ENCODE results near the gene ZFAND4.

Gene ZFAND4

DNA sequence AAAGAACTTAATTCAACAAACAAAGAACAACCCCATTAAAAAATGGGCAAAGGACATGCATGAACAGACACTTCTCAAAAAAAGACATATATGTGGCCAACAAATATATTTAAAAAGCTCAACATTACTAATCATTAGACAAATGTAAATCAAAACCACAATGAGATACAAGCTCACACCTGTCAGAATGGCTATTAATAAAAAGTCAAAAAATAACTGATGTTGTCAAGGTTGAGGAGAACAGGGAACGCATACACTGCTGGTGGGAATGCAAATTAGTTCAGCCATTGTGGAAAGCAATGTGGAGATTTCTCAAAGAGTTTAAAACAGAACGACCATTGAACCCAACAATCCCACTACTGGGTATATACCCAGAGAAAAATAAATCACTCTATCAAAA is 19.1 kb downstream of the ZFAND4 start:
- Mint-ChIP-seq H3K27me3 (no peaks in the 10 kb centered on the region), H3K4me1 (peaks cover 35% of the 10 kb centered on the region), H3K27ac (peak overlapping the region; percentile 3), H3K36me3 (peaks cover 47% of the 10 kb centered on the region), H3K9me3 (no peaks in the 10 kb centered on the region), H3K4me3 (no peak overlapping the region)
- ATAC-seq: no peak

DNA sequence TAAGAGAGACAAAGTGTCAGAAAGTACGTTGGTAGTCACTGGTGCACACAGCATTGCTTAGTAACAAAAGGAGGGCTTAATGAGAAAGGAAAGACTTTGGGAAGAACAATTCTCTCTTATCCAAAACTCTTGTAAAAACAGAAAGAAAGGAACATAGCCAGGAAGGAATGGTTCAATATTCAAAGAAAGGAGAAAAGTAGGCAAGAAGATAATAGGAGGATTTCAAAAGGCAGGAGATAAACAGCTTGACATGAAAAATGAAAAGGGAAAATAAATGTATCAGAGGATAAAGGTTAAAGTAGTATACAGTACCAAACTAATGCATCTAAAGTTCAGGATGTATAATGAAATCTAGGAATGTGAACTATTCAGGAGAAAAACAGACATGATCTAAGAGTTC is 20.1 kb downstream of the ZFAND4 start:
- Mint-ChIP-seq H3K4me1 (peaks cover 35% of the 10 kb centered on the region), H3K27me3 (no peaks in the 10 kb centered on the region), H3K9me3 (no peaks in the 10 kb centered on the region), H3K27ac (no peak overlapping the region), H3K4me3 (no peak overlapping the region), H3K36me3 (peaks cover 42% of the 10 kb centered on the region)
- ATAC-seq: no peak

DNA sequence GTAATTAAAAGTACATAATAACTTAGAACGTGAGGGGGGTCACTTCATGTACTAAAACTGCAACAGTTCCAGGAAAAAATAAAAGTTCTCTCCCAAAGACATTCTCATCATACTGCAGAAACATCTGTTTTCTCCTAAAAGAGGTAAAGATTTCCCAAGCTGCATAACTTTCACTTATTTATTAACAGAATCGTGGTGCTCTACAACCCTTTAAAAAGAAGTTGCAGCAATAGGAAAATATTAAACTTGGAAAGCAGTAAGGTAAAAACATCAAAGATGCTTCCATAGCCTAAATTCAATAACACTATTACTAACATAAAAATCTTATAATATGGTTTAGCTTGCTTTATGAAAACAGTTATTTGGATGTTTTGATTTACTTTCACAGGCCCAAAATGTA is 23.3 kb downstream of the ZFAND4 start:
- Mint-ChIP-seq H3K36me3 (peaks cover 31% of the 10 kb centered on the region), H3K4me3 (no peak overlapping the region), H3K9me3 (no peaks in the 10 kb centered on the region), H3K27me3 (no peaks in the 10 kb centered on the region), H3K4me1 (peaks cover 22% of the 10 kb centered on the region), H3K27ac (no peak overlapping the region)
- ATAC-seq: no peak

DNA sequence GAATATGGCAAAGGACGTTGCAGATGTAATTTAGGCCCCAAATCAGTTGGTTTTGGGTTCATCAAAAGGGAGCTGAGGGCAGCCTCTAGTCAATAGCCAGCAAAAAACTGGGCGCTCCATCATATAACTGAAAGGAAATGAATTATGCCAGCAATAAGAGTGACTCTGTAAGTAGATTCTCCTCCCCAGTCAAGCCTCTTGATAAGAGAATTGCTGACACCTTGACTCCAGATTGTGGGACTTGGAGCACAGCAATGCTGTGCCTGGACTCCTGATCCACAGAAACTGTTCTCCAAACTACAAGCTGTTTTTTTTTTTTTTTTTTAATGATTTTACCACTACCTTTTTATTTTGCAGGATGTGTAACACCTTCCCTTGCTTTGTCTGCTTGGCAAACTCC is 25.5 kb downstream of the ZFAND4 start:
- H3K4me3 Mint-ChIP-seq: no peak overlapping the region
- ATAC-seq: no peak
- no peaks in the 10 kb centered on the region for H3K9me3 Mint-ChIP-seq
- H3K36me3 Mint-ChIP-seq: peaks cover 26% of the 10 kb centered on the region
- no peaks in the 10 kb centered on the region for H3K27me3 Mint-ChIP-seq
- no peak overlapping the region for H3K27ac Mint-ChIP-seq
- H3K4me1 Mint-ChIP-seq: no peaks in the 10 kb centered on the region

DNA sequence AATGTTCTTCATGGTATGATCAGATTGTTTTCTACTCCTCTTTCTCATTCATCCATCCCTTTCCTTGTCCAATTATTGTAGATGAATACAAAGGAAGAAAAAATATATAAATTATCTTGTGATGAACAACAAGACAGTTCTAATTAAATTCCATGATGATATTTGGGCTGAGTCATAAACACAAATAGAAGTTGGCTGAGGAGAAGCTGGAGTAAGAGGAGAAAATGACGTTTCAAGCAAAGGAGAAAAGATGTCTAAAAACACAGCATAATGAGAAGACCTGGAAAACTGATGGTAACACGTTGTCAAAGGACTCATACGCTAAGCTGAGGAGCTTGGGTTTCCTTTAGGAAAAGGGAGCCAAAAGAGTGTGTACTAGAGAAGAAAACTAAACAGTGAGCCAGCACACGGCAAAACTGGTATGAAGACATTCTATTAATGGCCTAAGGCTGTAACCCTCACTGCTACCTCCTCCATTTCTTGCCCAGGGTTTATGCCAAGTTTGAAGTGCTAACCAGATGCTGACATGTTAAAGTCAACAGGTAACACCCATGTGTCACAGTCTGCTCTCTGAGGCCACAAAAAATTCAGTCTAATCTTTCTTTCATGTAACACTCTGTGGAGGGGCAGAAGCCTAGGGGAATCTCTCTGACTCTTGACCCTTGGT is 26.1 kb downstream of the ZFAND4 start:
- Mint-ChIP-seq H3K4me3 (no peak overlapping the region), H3K36me3 (peaks cover 25% of the 10 kb centered on the region), H3K9me3 (no peaks in the 10 kb centered on the region), H3K27me3 (no peaks in the 10 kb centered on the region), H3K27ac (no peak overlapping the region), H3K4me1 (no peaks in the 10 kb centered on the region)
- ATAC-seq: no peak

DNA sequence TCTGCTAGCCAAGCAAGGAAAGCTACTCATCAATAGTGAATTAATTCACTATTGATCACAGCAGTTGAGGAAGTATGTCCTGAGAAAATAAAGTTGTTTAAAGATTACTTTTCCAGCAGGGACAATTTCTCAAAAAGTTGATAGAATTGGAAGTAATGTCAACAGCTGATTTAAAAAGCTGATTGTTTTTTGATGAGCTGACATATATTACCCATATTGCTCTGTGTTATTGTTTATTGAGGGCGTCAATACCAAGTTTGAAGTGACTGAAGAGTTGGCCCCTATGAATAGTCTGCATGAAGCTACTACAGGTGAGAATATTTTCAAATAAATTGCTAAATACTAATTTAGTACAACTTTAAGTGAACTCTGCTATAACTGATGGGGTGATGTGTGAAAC is 28.0 kb downstream of the ZFAND4 start:
- H3K9me3 Mint-ChIP-seq: no peaks in the 10 kb centered on the region
- no peak overlapping the region for H3K4me3 Mint-ChIP-seq
- H3K27me3 Mint-ChIP-seq: no peaks in the 10 kb centered on the region
- ATAC-seq: no peak
- H3K27ac Mint-ChIP-seq: no peak overlapping the region
- H3K36me3 Mint-ChIP-seq: peaks cover 32% of the 10 kb centered on the region
- no peaks in the 10 kb centered on the region for H3K4me1 Mint-ChIP-seq

DNA sequence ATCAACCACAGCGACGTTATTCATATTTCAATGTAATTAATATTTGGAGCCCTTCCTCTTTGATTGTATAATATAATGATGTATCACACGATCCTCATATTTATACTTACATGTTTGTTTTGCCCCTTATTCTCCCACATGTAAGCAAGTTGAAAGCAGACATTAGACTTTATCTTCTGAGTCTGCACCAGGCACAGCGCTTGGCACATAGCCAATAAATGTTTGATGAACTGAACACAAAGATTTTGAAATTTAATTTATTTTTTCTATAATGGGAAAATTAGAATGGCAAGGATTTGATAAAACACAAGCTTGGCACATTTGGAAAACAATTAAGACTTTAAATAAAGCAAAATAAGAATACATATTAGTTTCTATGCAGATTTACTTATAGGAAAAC is 31.6 kb downstream of the ZFAND4 start:
- Mint-ChIP-seq H3K36me3 (peaks cover 36% of the 10 kb centered on the region), H3K27me3 (no peaks in the 10 kb centered on the region), H3K4me3 (no peak overlapping the region), H3K27ac (no peak overlapping the region), H3K9me3 (no peaks in the 10 kb centered on the region), H3K4me1 (no peaks in the 10 kb centered on the region)
- ATAC-seq: no peak

DNA sequence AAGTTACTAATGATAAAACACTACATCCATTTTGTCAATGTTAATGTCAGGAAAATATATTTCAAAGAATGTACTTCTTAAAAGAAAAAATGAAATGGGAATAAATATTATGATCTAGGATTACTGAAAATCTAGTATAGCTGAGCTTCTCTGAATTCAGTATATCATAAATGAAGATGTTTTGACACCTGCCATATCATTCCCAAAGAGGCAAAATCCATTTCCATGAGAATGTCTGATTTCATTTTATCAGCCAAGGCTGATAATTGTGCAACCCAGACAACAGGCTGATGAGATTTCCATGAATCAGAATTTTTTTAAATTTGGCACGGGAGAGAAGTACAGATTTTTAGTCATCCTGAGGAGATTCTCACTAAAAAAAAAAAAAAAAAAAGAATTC is 32.5 kb downstream of the ZFAND4 start:
- Mint-ChIP-seq H3K27me3 (no peaks in the 10 kb centered on the region), H3K4me3 (no peak overlapping the region)

DNA sequence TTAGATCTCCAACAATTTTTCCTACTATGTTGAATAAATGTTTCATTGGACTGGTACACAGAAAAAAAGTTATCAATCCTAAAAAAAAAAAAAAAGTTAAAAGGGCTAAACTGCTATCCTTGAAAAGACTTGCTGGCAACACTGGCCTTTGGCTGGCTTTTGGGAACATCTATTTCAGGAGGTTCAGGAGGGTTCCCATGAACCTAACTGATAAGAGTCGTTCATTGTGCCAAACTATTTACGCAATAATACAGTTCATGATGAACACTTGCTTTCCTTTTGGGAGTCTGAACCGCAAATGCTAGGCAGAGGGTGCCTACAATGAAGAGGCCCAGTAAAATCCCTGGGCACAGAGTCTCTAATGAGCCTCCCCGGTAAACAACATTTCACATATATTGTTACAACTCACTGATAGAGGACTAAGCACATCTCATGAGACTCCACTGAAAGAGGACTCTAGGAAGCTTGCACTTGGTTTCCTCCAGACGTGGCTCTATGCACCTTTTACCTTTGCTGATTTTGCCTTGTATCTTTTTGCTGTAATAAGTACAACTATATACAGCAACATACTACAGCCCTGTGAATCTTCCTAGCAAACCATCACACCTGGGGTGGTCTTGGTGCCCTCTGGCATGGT is 45.0 kb downstream of the ZFAND4 start:
- Mint-ChIP-seq H3K36me3 (peaks cover 51% of the 10 kb centered on the region), H3K27me3 (no peaks in the 10 kb centered on the region), H3K4me1 (peaks cover 5% of the 10 kb centered on the region), H3K4me3 (no peak overlapping the region), H3K9me3 (no peaks in the 10 kb centered on the region), H3K27ac (no peak overlapping the region)
- ATAC-seq: no peak

More for the DNA sequence above, 32.5 kb downstream of the ZFAND4 start:
- peaks cover 43% of the 10 kb centered on the region for H3K36me3 Mint-ChIP-seq
- no peak for ATAC-seq
- H3K27ac Mint-ChIP-seq: no peak overlapping the region
- H3K9me3 Mint-ChIP-seq: no peaks in the 10 kb centered on the region
- H3K4me1 Mint-ChIP-seq: no peaks in the 10 kb centered on the region

DNA sequence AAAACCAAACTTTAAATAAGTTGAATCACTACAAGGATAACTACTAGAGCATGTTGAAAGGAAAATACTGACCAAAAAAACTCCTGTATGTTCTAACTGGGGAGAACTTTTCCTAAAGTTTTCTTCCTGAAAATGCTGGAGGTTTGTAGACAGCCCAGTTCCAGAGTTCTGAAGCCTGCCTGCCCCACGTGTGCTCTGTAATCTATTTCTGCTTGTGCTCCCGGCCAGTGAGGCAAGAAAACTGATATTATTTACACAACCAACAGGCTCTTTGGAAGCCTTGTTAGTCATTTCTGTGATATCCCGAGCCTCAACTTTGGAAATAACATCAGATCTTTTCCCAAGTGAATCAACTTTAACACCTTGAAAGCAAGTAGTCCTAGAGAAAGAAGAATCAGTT is 46.7 kb downstream of the ZFAND4 start:
- no peak overlapping the region for H3K27ac Mint-ChIP-seq
- H3K27me3 Mint-ChIP-seq: no peaks in the 10 kb centered on the region
- no peak overlapping the region for H3K4me3 Mint-ChIP-seq
- H3K9me3 Mint-ChIP-seq: no peaks in the 10 kb centered on the region
- peaks cover 63% of the 10 kb centered on the region for H3K36me3 Mint-ChIP-seq
- no peaks in the 10 kb centered on the region for H3K4me1 Mint-ChIP-seq
- no peak for ATAC-seq

DNA sequence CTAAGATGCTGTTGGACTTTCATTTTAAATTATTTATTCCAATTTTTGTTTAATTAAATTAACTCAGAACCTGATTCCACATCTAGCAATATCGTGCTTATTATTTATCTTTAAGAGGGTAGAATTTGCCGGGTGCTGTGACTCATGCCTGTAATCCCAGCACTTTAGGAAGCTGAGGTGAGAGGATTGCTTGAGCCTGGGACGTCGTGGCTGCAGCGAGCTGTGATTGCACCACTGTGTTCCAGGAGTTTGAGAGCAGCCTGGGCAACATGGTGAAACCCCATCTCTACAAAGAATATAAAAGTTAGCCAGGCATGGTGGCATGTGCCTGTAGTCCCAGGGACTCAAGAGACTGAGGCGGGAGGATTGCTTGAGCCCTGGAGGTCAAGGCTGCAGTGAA is 47.8 kb downstream of the ZFAND4 start:
- Mint-ChIP-seq H3K4me1 (no peaks in the 10 kb centered on the region), H3K36me3 (peaks cover 62% of the 10 kb centered on the region), H3K27me3 (no peaks in the 10 kb centered on the region), H3K27ac (no peak overlapping the region), H3K9me3 (no peaks in the 10 kb centered on the region), H3K4me3 (no peak overlapping the region)
- ATAC-seq: no peak

DNA sequence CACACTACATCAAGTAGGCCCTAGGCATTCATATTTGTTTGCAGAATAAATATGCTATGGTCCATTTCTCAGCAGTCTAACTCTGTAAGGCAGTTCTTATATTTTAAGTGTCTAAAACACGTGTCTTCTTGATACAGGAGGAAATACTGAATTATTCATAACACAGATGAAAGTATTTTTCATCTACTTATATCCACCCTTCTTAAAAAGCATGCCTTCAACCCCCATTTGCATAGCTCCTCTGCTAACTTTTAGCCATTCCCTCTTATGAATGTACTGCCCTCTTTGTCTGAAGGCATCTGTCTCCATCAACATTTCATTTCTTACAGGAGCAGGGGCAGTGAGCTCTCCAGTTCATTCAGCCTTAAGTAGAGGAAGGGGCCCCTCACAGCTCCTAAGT is 57.7 kb downstream of the ZFAND4 start:
- Mint-ChIP-seq H3K4me3 (no peak overlapping the region), H3K36me3 (peaks cover 37% of the 10 kb centered on the region), H3K27me3 (no peaks in the 10 kb centered on the region), H3K4me1 (no peaks in the 10 kb centered on the region), H3K27ac (no peak overlapping the region), H3K9me3 (peaks cover 8% of the 10 kb centered on the region)
- no peak for ATAC-seq

DNA sequence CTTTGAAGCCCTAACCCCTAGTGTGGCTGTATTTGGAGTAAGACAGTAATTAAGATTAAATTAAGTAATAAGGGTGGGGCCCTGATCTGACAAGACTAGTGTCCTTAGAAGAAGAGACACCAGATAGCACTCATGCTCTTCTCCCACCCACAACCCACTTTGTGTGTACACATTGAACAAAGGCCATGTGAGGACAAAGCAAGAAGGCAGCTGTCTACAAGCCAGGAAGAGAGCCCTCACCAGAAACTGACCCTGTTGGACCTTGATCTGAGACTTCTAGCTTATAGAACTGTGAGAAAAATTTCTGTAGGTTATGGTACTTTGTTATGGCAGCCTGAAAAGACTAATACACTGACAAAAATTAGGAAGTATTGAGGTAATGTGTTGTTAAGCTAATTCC is 59.8 kb downstream of the ZFAND4 start:
- no peak for ATAC-seq
- no peak overlapping the region for H3K27ac Mint-ChIP-seq
- no peaks in the 10 kb centered on the region for H3K4me1 Mint-ChIP-seq
- peaks cover 8% of the 10 kb centered on the region for H3K9me3 Mint-ChIP-seq
- H3K27me3 Mint-ChIP-seq: no peaks in the 10 kb centered on the region
- no peak overlapping the region for H3K4me3 Mint-ChIP-seq
- H3K36me3 Mint-ChIP-seq: peaks cover 43% of the 10 kb centered on the region

DNA sequence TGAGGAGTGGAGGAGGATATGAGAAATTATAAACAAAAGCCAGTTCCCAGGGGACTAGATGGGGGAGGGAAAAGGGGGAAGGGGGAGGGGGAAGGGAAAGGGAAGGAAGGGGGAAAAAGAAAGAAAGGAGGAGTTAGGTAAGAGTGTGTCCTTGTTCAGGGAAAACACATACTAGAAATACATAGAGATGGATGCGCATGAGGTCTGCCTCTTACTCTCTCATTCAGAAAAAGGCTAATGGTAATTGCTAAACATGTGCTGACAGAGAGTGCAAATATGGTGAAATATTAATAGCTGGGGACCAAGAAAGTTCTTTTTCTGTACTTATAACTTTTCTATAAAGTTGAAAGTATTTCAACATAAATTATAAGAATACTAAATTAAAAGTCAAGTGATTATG is 64.5 kb downstream of the ZFAND4 start:
- Mint-ChIP-seq H3K4me3 (no peak overlapping the region), H3K4me1 (no peaks in the 10 kb centered on the region), H3K36me3 (peaks cover 42% of the 10 kb centered on the region), H3K27me3 (no peaks in the 10 kb centered on the region), H3K27ac (no peak overlapping the region), H3K9me3 (peaks cover 8% of the 10 kb centered on the region)
- ATAC-seq: no peak

DNA sequence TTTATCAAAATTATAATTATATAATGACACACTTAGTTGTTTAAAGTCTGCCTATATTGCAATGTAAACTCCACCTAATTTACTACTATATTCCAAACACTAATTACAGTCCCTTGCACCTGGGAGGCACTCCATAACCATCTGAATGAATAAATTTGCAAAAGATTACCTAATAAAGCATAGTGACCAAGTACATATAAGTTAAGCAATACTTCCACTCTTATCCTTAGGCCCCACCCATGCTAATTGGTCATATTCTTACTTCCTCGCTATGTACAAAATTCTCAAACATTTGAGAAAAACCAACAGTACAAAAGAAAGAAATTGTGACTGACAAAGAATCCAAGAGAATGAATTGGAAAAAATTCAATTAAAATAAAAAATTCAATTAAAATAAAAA is 65.3 kb downstream of the ZFAND4 start:
- Mint-ChIP-seq H3K9me3 (peaks cover 8% of the 10 kb centered on the region), H3K4me1 (no peaks in the 10 kb centered on the region), H3K4me3 (no peak overlapping the region), H3K27ac (no peak overlapping the region), H3K36me3 (peaks cover 34% of the 10 kb centered on the region), H3K27me3 (no peaks in the 10 kb centered on the region)
- no peak for ATAC-seq

DNA sequence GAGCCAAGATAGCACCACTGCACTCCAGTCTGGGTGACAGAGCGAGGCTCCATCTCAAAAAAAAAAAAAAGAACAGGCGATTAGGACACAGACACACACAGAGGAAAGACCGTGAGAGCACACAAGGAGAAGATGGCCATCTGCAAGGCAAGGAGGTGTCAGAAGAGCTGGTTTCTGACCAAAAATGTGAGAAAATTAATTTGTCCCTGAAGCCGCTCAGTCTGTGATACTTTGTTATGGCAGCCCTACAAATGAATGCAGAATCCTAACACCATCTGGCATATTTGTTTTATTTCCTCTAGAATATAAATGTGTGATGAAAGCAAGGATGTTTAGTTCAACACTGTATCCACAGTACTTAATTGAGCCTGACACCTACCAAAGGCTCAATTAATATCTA is 69.7 kb downstream of the ZFAND4 start:
- Mint-ChIP-seq H3K4me1 (peaks cover 7% of the 10 kb centered on the region), H3K4me3 (no peak overlapping the region), H3K27ac (no peak overlapping the region), H3K9me3 (peaks cover 13% of the 10 kb centered on the region), H3K36me3 (peaks cover 14% of the 10 kb centered on the region), H3K27me3 (peaks cover 33% of the 10 kb centered on the region)
- no peak for ATAC-seq
